NOMO-1 treated with dmso at 0.1 percent for 144 hours (cell line): ENCODE results near the gene KRI1.
A peak's percentile ranks its signal among the peaks of the same experiment; 100 is the strongest.
"Not testable (repeated sequence)": the region's sequence is repeated elsewhere in the genome, so short reads cannot be mapped to it uniquely, and the experiment has no call there.

Experiments used
- DNase-seq: peaks from one replicate; lab custom pipeline; 2025; ENCODE audit not compliant: unreplicated experiment; lab: John Stamatoyannopoulos, UW

The KRI1 gene

DNA sequence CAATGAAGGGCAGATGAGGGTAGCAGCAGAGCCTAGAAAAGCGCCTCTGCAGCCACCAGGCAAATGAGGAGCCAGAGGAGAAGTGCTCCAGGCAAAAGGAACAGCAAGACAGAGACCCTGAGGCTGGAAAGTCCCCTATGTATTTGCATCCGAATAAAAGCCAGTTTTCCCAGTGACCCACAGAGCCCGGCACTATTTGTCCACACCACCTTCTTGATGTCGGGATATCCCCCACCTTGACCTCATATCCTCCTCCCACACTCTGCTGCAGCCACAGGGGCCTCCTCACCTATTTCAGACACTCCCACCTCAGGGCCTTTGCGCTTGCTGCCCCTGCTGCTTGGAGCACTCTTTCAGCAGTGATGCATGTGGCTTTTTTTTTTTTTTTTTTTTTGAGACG is 15.5 kb downstream of the KRI1 start:
- DNase-seq, result no peak

DNA sequence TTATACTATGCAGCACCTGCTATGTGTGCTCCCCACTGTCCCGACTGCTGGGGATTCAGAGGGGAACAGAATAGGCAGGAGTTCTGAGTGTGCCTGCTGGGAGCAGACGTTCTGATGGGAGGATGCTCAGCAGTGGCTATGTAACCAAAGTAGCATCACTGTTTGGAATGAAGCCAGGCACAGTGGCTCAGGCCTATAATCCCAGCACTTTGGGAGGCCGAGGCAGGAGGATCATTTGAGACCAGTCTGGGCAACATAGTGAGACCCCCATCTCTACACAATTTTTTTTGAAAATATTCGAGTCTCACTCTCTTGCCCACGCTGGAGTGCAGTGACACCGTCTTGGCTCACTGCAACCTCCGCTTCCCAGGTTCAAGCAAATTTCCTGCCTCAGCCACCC is 16.1 kb downstream of the KRI1 start:
- no peak for DNase-seq

DNA sequence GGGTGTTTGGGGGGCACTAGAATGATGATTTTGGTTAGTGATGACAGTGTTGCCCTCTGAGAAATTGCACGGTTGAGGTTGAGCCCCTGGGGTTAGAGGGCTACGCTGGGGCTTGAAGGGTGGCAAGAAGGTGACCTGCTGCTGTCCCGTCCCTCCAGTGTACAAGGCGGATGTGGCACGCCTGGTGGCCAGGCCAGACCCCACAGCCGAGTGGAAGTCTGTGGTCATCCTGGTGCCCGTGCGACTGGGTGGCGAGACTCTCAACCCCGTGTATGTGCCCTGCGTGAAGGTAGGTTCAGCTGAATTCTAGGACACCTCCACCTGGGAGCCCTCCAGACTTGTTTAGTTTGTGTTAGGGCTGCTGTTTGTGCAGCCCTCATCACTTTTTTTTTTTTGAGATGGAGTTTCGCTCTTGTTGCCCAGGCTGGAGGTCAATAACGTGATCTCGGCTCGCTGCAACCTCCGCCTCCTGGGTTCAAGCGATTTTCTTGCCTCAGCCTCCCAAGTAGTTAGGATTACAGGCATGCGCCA is 17.0 kb downstream of the KRI1 start:
- no peak for DNase-seq

DNA sequence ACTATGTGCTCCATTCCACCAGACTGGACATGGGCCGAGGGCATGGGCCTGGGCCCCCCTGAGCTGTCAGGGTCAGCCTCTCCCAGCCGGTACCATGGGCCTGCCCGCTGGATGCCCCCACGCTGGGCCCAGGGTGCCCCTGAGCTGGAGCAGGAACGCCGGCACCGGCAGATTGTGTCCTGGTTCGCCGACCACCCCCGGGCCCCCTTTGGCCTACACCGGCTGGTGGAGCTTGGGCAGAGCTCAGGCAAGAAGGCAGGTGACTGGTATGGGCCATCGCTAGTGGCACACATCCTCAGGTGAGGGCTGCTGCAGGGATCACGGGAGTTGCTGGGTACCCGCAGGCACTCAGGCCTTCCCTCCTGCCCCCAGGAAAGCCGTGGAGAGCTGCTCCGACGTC is 19.0 kb downstream of the KRI1 start:
- DNase-seq, result no peak

DNA sequence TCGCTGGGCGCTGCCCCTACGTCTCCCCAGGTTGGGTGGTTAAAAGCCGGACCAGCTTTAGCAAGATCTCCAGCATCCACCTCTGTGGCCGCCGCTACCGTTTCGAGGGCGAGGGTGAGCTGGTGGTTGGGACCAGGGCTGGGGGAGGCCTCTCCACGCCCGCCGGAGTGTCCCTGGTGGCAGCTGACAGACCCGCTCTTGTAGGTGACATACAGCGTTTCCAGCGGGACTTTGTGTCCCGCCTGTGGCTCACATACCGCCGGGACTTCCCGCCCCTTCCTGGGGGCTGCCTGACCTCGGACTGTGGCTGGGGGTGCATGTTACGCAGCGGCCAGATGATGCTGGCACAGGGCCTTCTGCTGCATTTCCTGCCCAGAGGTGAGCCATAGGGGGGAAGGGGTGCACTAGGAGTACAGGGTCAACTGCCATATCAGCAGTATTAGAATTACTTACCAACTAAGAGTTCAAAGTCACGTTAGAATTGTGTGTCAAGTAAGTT is 21.0 kb downstream of the KRI1 start:
- no peak for DNase-seq

- DNase-seq, result no peak
Measured at GRCh38 chr19:10544242-10544752, 21.5 kb downstream of the KRI1 start.

DNA sequence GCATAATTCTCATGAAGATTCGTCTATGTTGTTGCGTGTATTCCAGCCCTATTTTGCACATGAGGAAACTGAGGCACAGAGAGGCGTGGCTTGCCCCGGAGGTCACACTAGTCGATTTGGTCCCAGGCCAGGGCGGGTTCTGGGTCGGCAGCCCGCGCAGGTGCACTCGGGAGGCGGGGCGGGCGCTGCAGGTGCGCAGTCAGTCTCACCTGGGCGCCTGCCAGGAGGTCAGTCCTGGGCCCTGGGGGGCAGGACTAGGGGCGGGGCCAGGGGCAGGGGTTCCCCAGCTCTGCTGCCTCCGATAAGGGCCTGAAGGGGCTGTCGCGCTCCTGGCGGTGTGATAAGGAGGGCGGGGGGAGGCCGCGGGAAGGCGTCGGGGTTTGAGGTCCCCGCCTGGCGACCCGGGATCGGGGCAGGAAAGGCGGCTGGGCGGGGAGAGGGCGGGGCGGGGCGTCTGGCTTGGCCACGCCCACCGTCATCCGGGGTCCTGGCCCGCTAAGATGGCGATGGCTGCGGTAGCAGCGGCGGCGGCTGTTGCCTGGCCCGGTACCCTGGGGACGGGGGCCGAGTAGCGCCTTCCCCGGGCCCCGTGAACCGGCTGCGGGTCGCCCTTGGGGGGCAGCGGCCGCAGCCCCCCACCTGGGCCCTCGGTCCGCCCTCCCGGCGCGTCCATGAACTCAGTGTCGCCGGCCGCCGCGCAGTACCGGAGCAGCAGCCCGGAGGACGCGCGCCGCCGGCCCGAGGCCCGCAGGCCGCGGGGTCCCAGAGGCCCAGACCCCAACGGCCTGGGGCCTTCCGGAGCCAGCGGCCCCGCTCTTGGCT is 22.2 kb downstream of the KRI1 start, which contains the start of gene ATG4D:
TSS of gene ATG4D (plus strand) at position 485 of the 822 bp plus-strand sequence. CDS start at position 672, 187 bp downstream.
- DNase-seq, result peak; percentile 59

- DNase-seq, result no peak
Measured at GRCh38 chr19:10543059-10543419, 22.8 kb downstream of the KRI1 start.

- DNase-seq, result peak; percentile 44
Measured at GRCh38 chr19:10539016-10539415, 26.8 kb downstream of the KRI1 start.

- DNase-seq, result no peak
Measured at GRCh38 chr19:10538204-10538983, 27.4 kb downstream of the KRI1 start.

DNA sequence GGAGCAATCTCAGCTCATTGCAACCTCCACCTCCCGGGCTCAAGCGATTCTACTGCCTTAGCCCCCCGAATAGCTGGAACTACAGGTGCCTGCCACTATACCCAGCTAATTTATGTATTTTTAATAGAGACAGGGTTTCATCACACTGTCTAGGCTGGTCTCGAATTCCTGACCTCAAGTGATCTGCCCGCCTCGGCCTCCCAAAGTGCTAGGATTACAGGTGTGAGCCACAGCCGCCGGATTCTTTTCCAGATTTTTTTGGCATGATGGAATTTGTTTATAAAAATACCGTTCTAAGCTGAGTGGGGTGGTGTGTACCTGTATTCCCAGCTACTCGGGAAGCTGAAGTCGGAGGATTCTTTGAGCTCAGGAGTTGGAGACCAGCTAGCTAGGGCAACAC is 28.1 kb downstream of the KRI1 start:
- DNase-seq, result no peak

DNA sequence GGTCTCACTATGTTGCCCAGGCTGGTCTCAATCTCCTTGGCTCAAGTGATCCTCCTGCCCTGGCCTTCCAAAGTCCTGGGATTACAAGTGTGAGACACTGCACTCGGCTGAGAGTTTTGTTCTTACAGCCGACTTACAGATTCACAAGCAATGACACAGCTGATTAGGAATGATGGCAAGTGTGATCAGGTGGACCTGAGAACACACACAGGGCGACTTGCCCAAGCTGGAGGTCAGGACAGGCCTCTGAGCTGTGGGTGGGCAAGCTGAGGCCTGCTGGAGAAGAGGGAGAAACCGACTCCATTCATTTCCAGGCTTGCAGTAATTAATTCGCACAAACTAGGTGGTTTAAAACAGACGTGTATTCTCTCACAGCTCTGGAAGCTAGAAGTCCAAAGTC is 30.2 kb downstream of the KRI1 start:
- no peak for DNase-seq

DNA sequence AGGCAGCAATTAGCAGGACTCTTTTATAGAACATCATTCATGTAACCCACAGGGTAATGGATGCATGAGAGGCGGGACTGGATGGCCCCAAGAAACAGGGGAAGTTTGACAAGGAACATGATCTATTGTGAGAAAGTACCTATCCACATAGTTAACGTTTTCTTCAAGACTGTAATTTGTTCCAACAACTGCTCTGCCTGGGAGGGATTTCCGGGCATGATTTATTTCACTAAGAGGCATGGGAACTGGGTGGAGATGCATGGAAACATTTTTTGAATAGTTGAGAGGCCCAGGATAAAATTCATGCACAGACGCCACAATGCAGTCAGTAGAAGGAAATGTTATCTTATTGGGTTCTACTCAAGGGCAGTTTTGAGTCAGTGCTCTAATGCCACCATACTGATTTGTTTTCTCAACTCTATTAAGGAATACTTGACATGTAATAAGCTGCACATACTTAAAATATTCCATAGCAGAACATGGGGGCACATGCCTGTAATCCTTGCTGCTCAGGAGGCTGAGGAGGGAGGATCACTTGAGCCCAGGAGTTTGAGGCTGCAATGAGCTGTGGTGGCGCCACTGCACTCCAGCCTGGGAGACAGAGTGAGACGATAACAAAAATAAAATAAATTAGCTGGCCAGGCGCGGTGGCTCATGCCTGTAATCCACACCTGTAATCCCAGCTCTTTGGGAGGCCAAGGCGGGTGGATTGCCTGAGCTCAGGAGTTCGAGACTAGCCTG is 32.0 kb downstream of the KRI1 start:
- peak; percentile 40 for DNase-seq

- no peak for DNase-seq
Measured at GRCh38 chr19:10532457-10532856, 33.4 kb downstream of the KRI1 start.

- DNase-seq, result not testable (repeated sequence)
Measured at GRCh38 chr19:10526887-10527286, 38.9 kb downstream of the KRI1 start.

GRCh38 chr19:10525636-10526035 is 40.2 kb downstream of the KRI1 start:
- no peak for DNase-seq

- no peak for DNase-seq
Measured at GRCh38 chr19:10523135-10523636, 42.6 kb downstream of the KRI1 start.

GRCh38 chr19:10521461-10522171 is 44.2 kb downstream of the KRI1 start:
- no peak for DNase-seq

DNA sequence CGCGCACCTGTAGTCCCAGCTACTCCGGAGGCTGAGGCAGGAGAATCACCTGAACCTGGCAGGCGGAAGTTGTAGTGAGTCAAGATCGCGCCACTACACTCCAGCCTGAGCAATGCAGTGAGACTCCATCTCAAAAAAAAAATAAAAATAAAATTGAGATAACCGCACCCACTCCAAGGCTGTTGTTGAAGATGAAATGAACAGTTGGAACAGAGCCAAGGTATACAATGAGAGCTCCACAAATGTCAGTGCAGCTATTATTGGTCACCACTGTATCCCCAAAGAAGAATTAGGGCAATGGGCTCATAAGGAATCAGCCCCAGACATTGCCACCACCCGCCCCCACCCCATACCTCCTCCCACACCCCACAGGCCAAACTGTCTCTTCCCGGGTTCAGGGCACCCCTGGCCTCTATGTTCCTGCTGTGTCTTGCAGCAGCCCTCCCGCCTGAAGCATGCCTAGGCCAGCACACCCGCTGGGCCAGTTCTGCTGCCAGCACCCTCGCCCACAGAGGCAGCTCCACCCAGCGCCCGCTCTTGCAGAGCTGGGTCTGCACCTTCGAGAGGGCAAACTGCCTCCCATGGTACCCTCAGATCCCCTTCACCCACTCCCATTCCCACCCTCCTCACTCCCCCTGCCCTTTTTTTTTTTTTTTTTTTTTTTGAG is 45.0 kb downstream of the KRI1 start:
- no peak for DNase-seq

DNA sequence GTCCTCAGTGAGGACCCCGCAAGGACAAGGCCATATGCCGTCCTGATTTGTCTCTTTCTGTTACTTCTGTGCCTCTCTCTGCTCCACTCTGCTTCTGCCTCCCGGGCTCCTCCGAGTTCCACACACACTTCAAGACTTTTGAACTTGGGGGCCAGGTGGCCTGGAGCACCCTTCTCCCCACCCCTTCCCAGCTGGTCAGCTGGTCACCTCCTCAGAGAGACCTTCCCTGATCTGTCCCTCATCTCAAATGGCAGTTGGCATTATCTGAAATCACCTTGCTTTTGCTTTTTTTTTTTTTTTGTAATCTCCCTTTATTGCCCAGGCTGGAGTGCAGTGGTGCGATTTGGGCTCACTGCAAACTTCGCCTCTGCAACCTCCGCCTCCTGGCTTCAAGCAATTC is 46.4 kb downstream of the KRI1 start:
- DNase-seq, result no peak
